WERI-Rb-1 (cell line): ENCODE results near the gene PTGES2.

Source experiments
- DNase-seq: peaks from one replicate; pipeline ENCODE4 v3.0.0-alpha.2; 2020
- H3K27ac ChIP-seq: fragments of 250-450 bp; sonication (Bioruptor Pico); 2 replicates; pipeline ENCODE4 v1.5.1; 2020; ENCODE audit warnings: mild to moderate bottlenecking, moderate library complexity
- H3K27me3 ChIP-seq: fragments of 250-450 bp; sonication (Bioruptor Pico); 2 replicates; pipeline ENCODE4 v1.5.1; 2021; ENCODE audit warnings: mild to moderate bottlenecking, low read depth, moderate library complexity; ENCODE audit not compliant: insufficient read depth, severe bottlenecking
- H3K36me3 ChIP-seq: fragments of 250-450 bp; sonication (Bioruptor Pico); 2 replicates; pipeline ENCODE4 v1.5.1; 2020; ENCODE audit warnings: mild to moderate bottlenecking, moderate library complexity
- H3K4me3 ChIP-seq: 2 replicates; pipeline ENCODE4 v1.5.1; 2011; ENCODE audit warnings: low read depth, mild to moderate bottlenecking, control low read depth, low read length
- H3K9me3 ChIP-seq: fragments of 250-450 bp; sonication (Bioruptor Pico); 2 replicates; pipeline ENCODE4 v1.5.1; 2021; ENCODE audit warnings: mild to moderate bottlenecking, moderate library complexity; ENCODE audit not compliant: severe bottlenecking
- CTCF ChIP-seq: IDR thresholded peaks from 2 replicates; pipeline ENCODE4 v1.5.1; 2011; ENCODE audit warnings: low read depth, mild to moderate bottlenecking, control low read depth, inconsistent platforms, low read length

PTGES2 gene

GRCh38 chr9:128118971-128119665 lies 8.4 kb downstream of the PTGES2 start:
- Histone ChIP-seq H3K4me3 (no peak overlapping the region), H3K36me3 (peaks cover 49% of the 10 kb centered on the region), H3K9me3 (no peaks in the 10 kb centered on the region), H3K27me3 (no peaks in the 10 kb centered on the region), H3K27ac (no peak overlapping the region)
- no peak for TF ChIP-seq CTCF
- DNase-seq, result no peak

GRCh38 chr9:128118472-128118857 lies 9.1 kb downstream of the PTGES2 start:
- H3K27me3 ChIP-seq, result no peaks in the 10 kb centered on the region
- DNase-seq, result no peak
- TF ChIP-seq CTCF, result no peak
- H3K36me3 ChIP-seq, result peaks cover 47% of the 10 kb centered on the region
- no peak overlapping the region for H3K27ac ChIP-seq
- no peak overlapping the region for H3K4me3 ChIP-seq
- peaks cover 4% of the 10 kb centered on the region for H3K9me3 ChIP-seq

- peak; percentile 100 for TF ChIP-seq CTCF
- no peaks in the 10 kb centered on the region for H3K27me3 ChIP-seq
- peak; percentile 96 for DNase-seq
- peaks cover 43% of the 10 kb centered on the region for H3K36me3 ChIP-seq
- H3K4me3 ChIP-seq, result no peak overlapping the region
- peaks cover 6% of the 10 kb centered on the region for H3K9me3 ChIP-seq
- no peak overlapping the region for H3K27ac ChIP-seq
Measured at GRCh38 chr9:128117613-128118471, 9.7 kb downstream of the PTGES2 start.

GRCh38 chr9:128116104-128117083 lies 11.1 kb downstream of the PTGES2 start:
- H3K9me3 ChIP-seq, result peaks cover 6% of the 10 kb centered on the region
- H3K4me3 ChIP-seq, result no peak overlapping the region
- no peak for DNase-seq
- H3K27ac ChIP-seq, result no peak overlapping the region
- no peak for TF ChIP-seq CTCF
- peaks cover 30% of the 10 kb centered on the region for H3K36me3 ChIP-seq
- no peaks in the 10 kb centered on the region for H3K27me3 ChIP-seq

GRCh38 chr9:128115187-128116103 lies 12.1 kb downstream of the PTGES2 start:
- Histone ChIP-seq H3K4me3 (no peak overlapping the region), H3K9me3 (peaks cover 6% of the 10 kb centered on the region), H3K27ac (peak overlapping the region; percentile 81), H3K27me3 (no peaks in the 10 kb centered on the region), H3K36me3 (peaks cover 29% of the 10 kb centered on the region)
- no peak for DNase-seq
- TF ChIP-seq CTCF, result no peak
